B cell (primary cell): ENCODE results near the gene ALDOA. TPM values are rescaled to one million over a fixed set of nuclear protein-coding genes. Genes with fewer than 3 reads are reported as not detected.
"Not testable (repeated sequence)": the region's sequence is repeated elsewhere in the genome, so short reads cannot be mapped to it uniquely, and the experiment has no call there.

Source experiments
- ATAC-seq: fragments of 200-7000 bp; cut with Tn5 transposase; one replicate; pipeline ENCODE4 v1.10.0; 2021; ENCODE audit warnings: low read depth, mild to moderate bottlenecking, moderate number of reproducible peaks, moderate library complexity
- CTCF ChIA-PET: fragments of 350-600 bp; sonication (Branson Sonifier 250); formaldehyde crosslinking; loops from one replicate; lab custom pipeline; 2021; ENCODE audit warnings: antibody characterized with exemption, inconsistent platforms; lab: Charles Lee
- POLR2A ChIA-PET: fragments of 350-600 bp; sonication (Branson Sonifier 250); formaldehyde crosslinking; loops from one replicate; lab custom pipeline; 2021; ENCODE audit warnings: antibody characterized with exemption; lab: Charles Lee
- DNase-seq: peaks from one replicate; pipeline ENCODE4 v3.0.0; 2013
- H2AFZ ChIP-seq: 2 replicates; pipeline ENCODE4 v1.6.1; 2012; ENCODE audit warnings: mild to moderate bottlenecking, low read depth, low read length; ENCODE audit not compliant: insufficient read depth, poor library complexity, severe bottlenecking
- H3K27ac ChIP-seq, 2 donors: 1 replicate in 1 of 2; 2 replicates in 1 of 2; pipeline ENCODE4 v1.5.1; 2012 to 2013; ENCODE audit warnings: low read length in 2 of 2, mild to moderate bottlenecking in 2 of 2, moderate library complexity in 1 of 2
- H3K27me3 ChIP-seq, 4 experiments: fragments of 200-600 bp in 1 of 4; sonication (generic) in 1 of 4; replicated peaks in 1 of 4; 1 replicate in 2 of 4; 2 replicates in 2 of 4; pipeline versions ENCODE4 v1.6.1 to v1.7.0; 2013 to 2016; ENCODE audit warnings: low read length in 3 of 4, mild to moderate bottlenecking in 2 of 4, mixed read lengths in 1 of 4, moderate library complexity in 1 of 4; ENCODE audit not compliant: insufficient read depth in 4 of 4, control insufficient read depth in 3 of 4; ENCODE audit errors: control extremely low read depth in 1 of 4
- H3K36me3 ChIP-seq, 2 experiments: replicated peaks in 1 of 2; 1 replicate in 1 of 2; 2 replicates in 1 of 2; pipeline versions ENCODE4 v1.6.1 to v1.7.1; 2013; ENCODE audit warnings: low read length in 1 of 2; ENCODE audit not compliant: insufficient read depth in 2 of 2, control insufficient read depth in 1 of 2; ENCODE audit errors: control extremely low read depth in 1 of 2, extremely low read depth in 1 of 2
- H3K4me1 ChIP-seq, 2 donors: fragments of 200-600 bp in 1 of 2; sonication (generic) in 1 of 2; 1 replicate in 1 of 2; 2 replicates in 1 of 2; pipeline versions ENCODE4 v1.5.1 to v1.6.1; 2013 to 2017; ENCODE audit warnings: low read length in 2 of 2; ENCODE audit not compliant: control insufficient read depth in 2 of 2, insufficient read depth in 2 of 2
- H3K4me2 ChIP-seq: replicated peaks from 2 replicates; pipeline ENCODE3; 2012; ENCODE audit warnings: mild to moderate bottlenecking, low read depth, low read length; ENCODE audit not compliant: poor library complexity, severe bottlenecking
- H3K4me3 ChIP-seq, 5 experiments: fragments of 200-600 bp in 1 of 5; sonication (generic) in 1 of 5; 1 replicate in 3 of 5; 2 replicates in 2 of 5; pipeline versions ENCODE4 v1.5.1 to v1.7.0; 2011 to 2016; ENCODE audit warnings: low read length in 4 of 5, mild to moderate bottlenecking in 4 of 5, low read depth in 2 of 5, control low read depth in 1 of 5, moderate library complexity in 1 of 5; ENCODE audit not compliant: insufficient read depth in 1 of 5; ENCODE audit errors: control extremely low read depth in 1 of 5, extremely low read depth in 1 of 5
- H3K79me2 ChIP-seq: fragments of 200-600 bp; sonication (generic); one replicate; pipeline ENCODE4 v1.6.0; 2016; ENCODE audit warnings: low read length; ENCODE audit not compliant: control insufficient read depth, insufficient read depth
- H3K9ac ChIP-seq: fragments of 200-600 bp; sonication (generic); 2 replicates; pipeline ENCODE4 v1.6.1; 2017; ENCODE audit warnings: mild to moderate bottlenecking, low read length, moderate library complexity
- H3K9me3 ChIP-seq, 3 donors: one replicate each; pipeline versions ENCODE4 v1.6.1 to v1.7.1; 2013; ENCODE audit warnings: low read length in 2 of 3; ENCODE audit not compliant: control insufficient read depth in 2 of 3, insufficient read depth in 1 of 3; ENCODE audit errors: control extremely low read depth in 1 of 3
- H4K20me1 ChIP-seq: 2 replicates; pipeline ENCODE4 v1.6.0; 2012; ENCODE audit warnings: mild to moderate bottlenecking, low read length; ENCODE audit not compliant: insufficient read depth, control insufficient read depth, poor library complexity, severe bottlenecking
- H3K27ac Mint-ChIP-seq: one replicate; pipeline ENCODE4 v1.8.0; 2021; ENCODE audit warnings: mixed read lengths
- H3K27me3 Mint-ChIP-seq: one replicate; pipeline ENCODE4 v1.8.0; 2021; ENCODE audit warnings: mixed read lengths
- H3K4me1 Mint-ChIP-seq: one replicate; pipeline ENCODE4 v1.8.0; 2021; ENCODE audit warnings: mixed read lengths
- H3K4me3 Mint-ChIP-seq: one replicate; pipeline ENCODE4 v1.8.0; 2021; ENCODE audit warnings: mixed read lengths
- H3K9me3 Mint-ChIP-seq: one replicate; pipeline ENCODE4 v1.8.0; 2022; ENCODE audit warnings: mixed read lengths; ENCODE audit not compliant: insufficient read depth
- EZH2 ChIP-seq: IDR thresholded peaks from 2 replicates; pipeline ENCODE4 v1.6.1; 2012; ENCODE audit warnings: borderline replicate concordance, low read depth, mild to moderate bottlenecking, moderate library complexity, low read length; ENCODE audit not compliant: insufficient read depth, poor library complexity, severe bottlenecking
- WGBS: methylation state at CpG from one replicate; pipeline ENCODE4 v1.1.5; 2013; ENCODE audit warnings: missing lambda C conversion rate; ENCODE audit not compliant: insufficient coverage; 5-methylcytosine and 5-hydroxymethylcytosine counted together
- intact Hi-C: fragments of 100-400 bp; cut with micrococcal nuclease; formaldehyde crosslinking; loops from one replicate; pipeline ENCODE4 v1.10.0; 2022
- polyA plus RNA-seq: library from polyadenylated mRNA; depleted of rRNA; stranded (reverse); fragments of >200 nt; gene quantifications from 2 replicates; pipeline ENCODE4 v1.2.3, GENCODE V29; 2012
- total RNA-seq, 2 donors: library from RNA; stranded (reverse); fragments of 120-200 nt in 1 of 2; gene quantifications; 1 replicate in 1 of 2; 2 replicates in 1 of 2; pipeline versions ENCODE4 v1.2.3 to v1.2.4, GENCODE V29; 2013 to 2022
- TF ChIP-seq, protein P1 (sequence below): fragments of 200-600 bp; IDR thresholded peaks from one replicate; pipeline ENCODE4 v1.8.0; 2022; ENCODE audit warnings: antibody characterized with exemption, mild to moderate bottlenecking

The ALDOA gene
- total and polyA plus RNA-seq, 2 donors (not counting 1 experiment from before 2014, with no cell fraction given): 329 to 343 TPM

DNA sequence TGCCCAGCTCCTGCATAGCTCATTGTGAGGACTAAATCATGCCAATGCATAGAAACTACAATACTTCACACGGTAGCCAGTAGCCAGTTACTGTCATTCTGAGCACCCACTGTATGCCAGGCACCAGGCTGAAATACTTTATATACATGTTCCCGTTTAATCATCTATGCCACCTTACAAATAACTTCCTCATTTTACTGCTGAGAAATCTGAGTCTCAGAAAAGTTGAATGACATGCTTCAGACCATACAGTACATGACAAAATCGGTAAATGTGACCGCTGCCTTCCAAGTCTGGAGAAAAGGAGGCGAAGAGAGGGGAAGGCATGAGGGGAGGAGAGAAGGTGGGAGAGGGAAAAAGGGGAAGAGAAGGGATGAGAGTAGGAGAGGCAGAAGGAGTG is 25.3 kb upstream of the ALDOA start:
- peak overlapping the region; percentile 47 for H2AFZ ChIP-seq
- TF ChIP-seq, protein P1, sequence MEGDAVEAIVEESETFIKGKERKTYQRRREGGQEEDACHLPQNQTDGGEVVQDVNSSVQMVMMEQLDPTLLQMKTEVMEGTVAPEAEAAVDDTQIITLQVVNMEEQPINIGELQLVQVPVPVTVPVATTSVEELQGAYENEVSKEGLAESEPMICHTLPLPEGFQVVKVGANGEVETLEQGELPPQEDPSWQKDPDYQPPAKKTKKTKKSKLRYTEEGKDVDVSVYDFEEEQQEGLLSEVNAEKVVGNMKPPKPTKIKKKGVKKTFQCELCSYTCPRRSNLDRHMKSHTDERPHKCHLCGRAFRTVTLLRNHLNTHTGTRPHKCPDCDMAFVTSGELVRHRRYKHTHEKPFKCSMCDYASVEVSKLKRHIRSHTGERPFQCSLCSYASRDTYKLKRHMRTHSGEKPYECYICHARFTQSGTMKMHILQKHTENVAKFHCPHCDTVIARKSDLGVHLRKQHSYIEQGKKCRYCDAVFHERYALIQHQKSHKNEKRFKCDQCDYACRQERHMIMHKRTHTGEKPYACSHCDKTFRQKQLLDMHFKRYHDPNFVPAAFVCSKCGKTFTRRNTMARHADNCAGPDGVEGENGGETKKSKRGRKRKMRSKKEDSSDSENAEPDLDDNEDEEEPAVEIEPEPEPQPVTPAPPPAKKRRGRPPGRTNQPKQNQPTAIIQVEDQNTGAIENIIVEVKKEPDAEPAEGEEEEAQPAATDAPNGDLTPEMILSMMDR: no peak
- TF ChIP-seq EZH2: no peak
- H3K4me2 ChIP-seq: peak overlapping the region; percentile 44
- DNase-seq: peak; percentile 57
- H3K36me3 ChIP-seq: no peaks in the 10 kb centered on the region
- ChIA-PET CTCF (interaction anchor here (1.1 kb wide), 1 partner anchor 9 kb away, joined by 5 read pairs; the partner anchor contains the start of gene TLCD3B), POLR2A (no interaction called here)
- H3K27ac ChIP-seq: no peak overlapping the region
- peak; percentile 47 for ATAC-seq
- 2% methylated on average over 5 of the region's 5 CpGs for WGBS
- no peak overlapping the region for H3K9ac ChIP-seq
- H3K4me1 ChIP-seq: peaks cover 4 to 5% of the 10 kb centered on the region in 2 donors
- H3K27me3 ChIP-seq: peaks cover 0 to 1% (median 0%) of the 10 kb centered on the region in 4 experiments
- no peak overlapping the region for H3K4me3 ChIP-seq
- H4K20me1 ChIP-seq: no peaks in the 10 kb centered on the region
- no peaks in the 10 kb centered on the region for H3K9me3 Mint-ChIP-seq
- H3K79me2 ChIP-seq: no peaks in the 10 kb centered on the region
- no peak overlapping the region for H3K27ac Mint-ChIP-seq
- H3K27me3 Mint-ChIP-seq: peaks cover 12% of the 10 kb centered on the region
- no peaks in the 10 kb centered on the region for H3K9me3 ChIP-seq
- H3K4me3 Mint-ChIP-seq: no peak overlapping the region
- intact Hi-C loops: loop anchor here (5.0 kb wide), 1 partner anchor 587 kb away; no protein-coding TSS in a partner anchor
- H3K4me1 Mint-ChIP-seq: peaks cover 4% of the 10 kb centered on the region

- POLR2A ChIA-PET, H3K9me3 Mint-ChIP-seq, H3K4me1 Mint-ChIP-seq, H3K27ac ChIP-seq, H4K20me1 ChIP-seq, H3K27ac Mint-ChIP-seq, H3K9me3 ChIP-seq, H3K27me3 ChIP-seq, ATAC-seq, H3K9ac ChIP-seq, H3K36me3 ChIP-seq, H3K4me1 ChIP-seq, DNase-seq, H3K4me3 Mint-ChIP-seq, H3K79me2 ChIP-seq, H3K4me3 ChIP-seq: not testable (repeated sequence)
- intact Hi-C loops: loop anchor here (5.0 kb wide), 1 partner anchor 587 kb away; no protein-coding TSS in a partner anchor
- 100% methylated on average over 2 of the region's 5 CpGs for WGBS
- CTCF ChIA-PET: interaction anchor here (0.7 to 1.8 kb wide), 2 partner anchors 17 to 369 kb away, joined by 3 to 4 read pairs; no protein-coding TSS in a partner anchor
- Histone ChIP-seq H2AFZ (peak overlapping the region; percentile 47), H3K4me2 (peak overlapping the region; percentile 44)
- H3K27me3 Mint-ChIP-seq: peaks cover 11% of the 10 kb centered on the region
Observed at GRCh38 chr16:30040690-30041089, 24.9 kb upstream of the ALDOA start.
